GM12878 (cell line): ENCODE data around the gene ZNF146. TPM values are rescaled to one million over a fixed set of nuclear protein-coding genes. Genes with fewer than 3 reads are reported as not detected.
"Not testable (repeated sequence)": the region's sequence is repeated elsewhere in the genome, so short reads cannot be mapped to it uniquely, and the experiment has no call there.

Experiments
- ATAC-seq: fragments of 200-7000 bp; cut with Tn5 transposase; 3 replicates; pipeline ENCODE4 v1.9.1; 2020; ENCODE audit warnings: mild to moderate bottlenecking, moderate library complexity
- BruUV-seq: library from RNA; stranded (reverse); fragments of 400-500 nt; replicated peaks from 2 replicates; lab custom pipeline; 2021; lab: Mats Ljungman, UMichigan
- CTCF ChIA-PET: fragments of 300-600 bp; sonication (Branson Sonifier 250); formaldehyde crosslinking; extraction: SDS; loops from one replicate; lab custom pipeline; 2021; ENCODE audit warnings: inconsistent platforms; lab: Yijun Ruan, JAX
- POLR2A ChIA-PET: fragments of 350-600 bp; formaldehyde crosslinking; extraction: SDS; loops from one replicate; lab custom pipeline; 2021; ENCODE audit warnings: inconsistent platforms; lab: Charles Lee
- RAD21 ChIA-PET: fragments of 300-600 bp; sonication (Branson Sonifier 250); formaldehyde crosslinking; loops from one replicate; lab custom pipeline; 2023; ENCODE audit warnings: antibody characterized with exemption; ENCODE audit not compliant: unreplicated experiment; lab: Charles Lee
- SMC1A ChIA-PET: fragments of 300-600 bp; sonication (Branson Sonifier 250); formaldehyde crosslinking; loops from one replicate; lab custom pipeline; 2023; ENCODE audit not compliant: unreplicated experiment, uncharacterized antibody; lab: Charles Lee
- DNase-seq: peaks from one replicate; pipeline ENCODE4 v3.0.0-alpha.2; 2011; ENCODE audit warnings: low read depth, low spot score
- FAIRE-seq: peaks from 3 replicates; lab custom pipeline; 2011; peaks lifted over from hg19 to GRCh38; lab: Jason Lieb, UNC
- H2AFZ ChIP-seq: 2 replicates; pipeline ENCODE4 v1.6.0; 2011; ENCODE audit warnings: low read depth, low read length, control low read depth; ENCODE audit not compliant: control insufficient read depth
- H3K27ac ChIP-seq: 2 replicates; pipeline ENCODE4 v1.5.1; 2011; ENCODE audit warnings: control low read depth; ENCODE audit not compliant: control insufficient read depth, insufficient read depth
- H3K27me3 ChIP-seq, 2 experiments: replicated peaks in 1 of 2; 2 replicates each; pipeline versions ENCODE4 v1.6.0 to v1.6.1; 2011; ENCODE audit warnings: low read length in 1 of 2; ENCODE audit not compliant: control insufficient read depth in 2 of 2, insufficient read depth in 2 of 2
- H3K36me3 ChIP-seq, 2 experiments: 2 replicates each; pipeline ENCODE4 v1.5.1; 2011; ENCODE audit warnings: low read length in 1 of 2; ENCODE audit not compliant: control insufficient read depth in 2 of 2, insufficient read depth in 2 of 2
- H3K4me1 ChIP-seq: 2 replicates; pipeline ENCODE4 v1.6.1; 2011; ENCODE audit warnings: mild to moderate bottlenecking, low read length, moderate library complexity, mixed read lengths; ENCODE audit not compliant: control insufficient read depth, insufficient read depth
- H3K4me2 ChIP-seq: 2 replicates; pipeline ENCODE4 v1.6.0; 2011; ENCODE audit warnings: control low read depth; ENCODE audit not compliant: control insufficient read depth, insufficient read depth
- H3K4me3 ChIP-seq: fragments of 200-600 bp; sonication (generic); 2 replicates; pipeline ENCODE4 v1.5.1; 2016
- H3K79me2 ChIP-seq: 2 replicates; pipeline ENCODE4 v1.6.0; 2011; ENCODE audit warnings: low read length; ENCODE audit not compliant: control insufficient read depth, insufficient read depth
- H3K9ac ChIP-seq: 2 replicates; pipeline ENCODE4 v1.8.0; 2011; ENCODE audit warnings: low read length, control low read depth, mixed read lengths; ENCODE audit not compliant: control insufficient read depth, insufficient read depth
- H3K9me3 ChIP-seq: replicated peaks from 3 replicates; pipeline ENCODE4 v1.5.1; 2011; ENCODE audit warnings: mild to moderate bottlenecking, low read length; ENCODE audit not compliant: control insufficient read depth, insufficient read depth
- H4K20me1 ChIP-seq: 2 replicates; pipeline ENCODE4 v1.6.0; 2011; ENCODE audit not compliant: control insufficient read depth, insufficient read depth
- CHD2 ChIP-seq: IDR thresholded peaks from 2 replicates; pipeline ENCODE4 v1.6.1; 2011; ENCODE audit warnings: low read depth, low read length, improper control_type of control experiment, borderline replicate concordance
- CREB1 ChIP-seq: IDR thresholded peaks from 2 replicates; pipeline ENCODE4 v1.6.1; 2012; ENCODE audit warnings: low read depth, mild to moderate bottlenecking, inconsistent platforms
- FOXK2 ChIP-seq: fragments of 450-650 bp; IDR thresholded peaks from 2 replicates; pipeline ENCODE4 v1.6.1; 2017; ENCODE audit warnings: mild to moderate bottlenecking, moderate library complexity
- NFIC ChIP-seq: IDR thresholded peaks from 2 replicates; pipeline ENCODE4 v1.6.1; 2012; ENCODE audit warnings: low read depth, mild to moderate bottlenecking, inconsistent platforms, low read length, moderate library complexity
- NR2C1 ChIP-seq: fragments of 450-650 bp; IDR thresholded peaks from 2 replicates; pipeline ENCODE4 v1.6.1; 2017; ENCODE audit warnings: antibody characterized with exemption, mild to moderate bottlenecking, moderate library complexity
- SIN3A ChIP-seq: IDR thresholded peaks from 2 replicates; pipeline ENCODE4 v1.6.1; 2012; ENCODE audit warnings: low read depth, low read length, improper control_type of control experiment
- SUPT20H ChIP-seq: IDR thresholded peaks from 2 replicates; pipeline ENCODE4 v1.6.1; 2011; ENCODE audit warnings: low read depth, mild to moderate bottlenecking, low read length, moderate library complexity, borderline replicate concordance; ENCODE audit not compliant: control insufficient read depth
- WGBS: methylation state at CpG from one replicate; pipeline ENCODE4 v1.1.6; 2016; ENCODE audit warnings: low lambda C conversion rate; ENCODE audit not compliant: insufficient replicate concordance, insufficient coverage; ENCODE audit errors: missing lambda C conversion rate; 5-methylcytosine and 5-hydroxymethylcytosine counted together
- in situ Hi-C: fragments of 300-500 bp; cut with MboI; formaldehyde crosslinking; loops from 9 replicates; pipeline ENCODE4 v1.14.3; 2018; ENCODE audit warnings: mixed read lengths
- intact Hi-C: fragments of 100-400 bp; cut with micrococcal nuclease; formaldehyde crosslinking; loops from one replicate; pipeline ENCODE4 v1.14.2; 2022; ENCODE audit not compliant: unreplicated experiment
- polyA plus RNA-seq, 11 experiments: library from polyadenylated mRNA; depleted of rRNA in 4 of 11; unstranded in 6 of 11; stranded (reverse) in 5 of 11; fragments of >200 nt; fragmentation: Nextera tagmentation in 4 of 11; fragmentation: Illumina TruSeq in 1 of 11; extraction: Ambion mirVana in 4 of 11; extraction: Trizol in 1 of 11; gene quantifications; 1 replicate in 1 of 11; 2 replicates in 10 of 11; pipeline versions ENCODE4 v1.2.1 to v1.2.3, GENCODE V29; 2011 to 2016; ENCODE audit warnings: inconsistent platforms in 2 of 11, missing spikeins in 2 of 11, low read depth in 1 of 11
- total RNA-seq, 4 experiments: library from RNA; depleted of rRNA in 3 of 4; stranded (reverse); fragments of >200 nt in 3 of 4; fragmentation: Illumina TruSeq in 1 of 4; extraction: Trizol in 1 of 4; gene quantifications; 2 replicates each; pipeline versions ENCODE4 v1.2.1 to v1.2.3, GENCODE V29; 2013 to 2021
- TF ChIP-seq, protein P1 (sequence below): IDR thresholded peaks from 2 replicates; pipeline ENCODE4 v1.6.1; 2012; ENCODE audit warnings: mild to moderate bottlenecking, low read depth, low read length
- TF ChIP-seq, protein P2 (sequence below): fragments of 450-650 bp; IDR thresholded peaks from 2 replicates; pipeline ENCODE4 v1.6.1; 2017; ENCODE audit warnings: mild to moderate bottlenecking, moderate library complexity

Gene ZNF146
- total and polyA plus RNA-seq, 10 of the 15 experiments (the other 5 are each of a cell fraction or from before 2014, with no cell fraction given) = 20.0 to 115 (median 71.2) TPM

DNA sequence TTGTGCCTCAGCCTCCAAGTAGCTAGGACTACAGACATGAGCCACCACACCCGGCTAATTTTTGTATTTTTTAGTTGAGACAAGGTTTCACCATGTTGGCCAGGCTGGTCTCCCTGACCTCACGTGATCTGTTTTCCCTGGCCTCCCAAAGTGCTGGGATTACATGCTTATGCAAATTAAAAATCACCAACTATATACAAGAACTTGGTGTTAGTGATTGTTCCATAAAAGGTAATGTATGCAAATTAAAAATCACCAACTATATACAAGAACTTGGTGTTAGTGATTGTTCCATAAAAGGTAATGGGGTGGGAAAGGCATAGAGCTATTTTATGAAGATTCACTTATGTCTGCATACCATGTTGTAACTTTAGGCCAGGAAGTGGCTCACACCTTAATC, 35.8 kb upstream of the ZNF146 start:
- ATAC-seq, H3K27ac ChIP-seq, H4K20me1 ChIP-seq, BruUV-seq, FAIRE-seq, H3K36me3 ChIP-seq, POLR2A ChIA-PET, H3K27me3 ChIP-seq, H3K9ac ChIP-seq, RAD21 ChIA-PET, SMC1A ChIA-PET, DNase-seq, in situ Hi-C loops, H3K79me2 ChIP-seq, H3K4me3 ChIP-seq, H3K4me1 ChIP-seq, H3K9me3 ChIP-seq, intact Hi-C loops, H2AFZ ChIP-seq, H3K4me2 ChIP-seq: not testable (repeated sequence)
- WGBS = 49% methylated on average over 2 of the region's 2 CpGs
- CTCF ChIA-PET = interaction anchor here (1.1 kb wide), 2 partner anchors 17 to 68 kb away, joined by 3 read pairs; partner anchors contain the start of gene OVOL3

DNA sequence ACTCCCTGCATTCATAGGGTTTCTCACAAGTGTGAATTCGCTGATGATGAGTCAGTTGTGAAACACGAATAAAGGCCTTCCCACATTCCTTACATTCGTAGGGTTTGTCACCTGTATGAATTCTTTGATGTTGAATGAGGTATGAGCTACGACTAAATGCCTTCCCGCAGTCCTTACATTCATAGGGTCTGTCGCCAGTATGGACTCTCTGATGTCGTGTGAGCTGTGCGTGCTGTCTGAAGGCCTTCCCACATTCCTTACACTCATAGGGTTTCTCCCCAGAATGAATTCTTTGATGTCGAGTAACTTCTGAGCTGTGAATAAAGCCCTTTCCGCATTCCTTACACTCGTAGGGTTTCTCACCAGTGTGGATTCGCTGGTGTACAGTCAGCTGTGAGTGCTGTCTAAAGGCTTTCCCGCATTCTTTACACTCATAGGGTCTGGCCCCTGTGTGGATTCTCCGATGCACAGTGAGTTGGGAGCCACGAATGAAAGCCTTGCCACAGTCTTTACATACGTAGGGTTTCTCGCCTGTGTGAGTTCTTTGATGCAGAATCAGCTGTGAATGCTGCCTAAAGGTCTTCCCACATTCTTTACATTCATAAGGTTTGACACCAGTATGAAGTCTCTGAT, 32.2 kb upstream of the ZNF146 start:
- no peak for ATAC-seq
- Histone ChIP-seq H3K27ac (no peak overlapping the region), H3K9ac (no peak overlapping the region), H3K27me3 (no peaks in the 10 kb centered on the region), H3K4me1 (no peaks in the 10 kb centered on the region), H3K4me2 (no peak overlapping the region), H3K9me3 (no peaks in the 10 kb centered on the region), H2AFZ (no peak overlapping the region), H3K4me3 (no peak overlapping the region), H3K36me3 (peaks cover 0 to 3% of the 10 kb centered on the region in 2 experiments; a peak in 1 of 4 replicates), H4K20me1 (no peaks in the 10 kb centered on the region), H3K79me2 (no peaks in the 10 kb centered on the region)
- ChIA-PET SMC1A (no interaction called here), RAD21 (no interaction called here), CTCF (no interaction called here), POLR2A (no interaction called here)
- in situ Hi-C loops = no loop called here
- BruUV-seq = no TSS peak
- intact Hi-C loops = no loop called here
- FAIRE-seq = no peak
- no peak for DNase-seq
- WGBS = 92% methylated on average over 17 of the region's 17 CpGs
- TF ChIP-seq NFIC (no peak), CREB1 (no peak), FOXK2 (no peak), SIN3A (no peak), SUPT20H (no peak), NR2C1 (no peak), CHD2 (no peak)
- TF ChIP-seq, protein P1, sequence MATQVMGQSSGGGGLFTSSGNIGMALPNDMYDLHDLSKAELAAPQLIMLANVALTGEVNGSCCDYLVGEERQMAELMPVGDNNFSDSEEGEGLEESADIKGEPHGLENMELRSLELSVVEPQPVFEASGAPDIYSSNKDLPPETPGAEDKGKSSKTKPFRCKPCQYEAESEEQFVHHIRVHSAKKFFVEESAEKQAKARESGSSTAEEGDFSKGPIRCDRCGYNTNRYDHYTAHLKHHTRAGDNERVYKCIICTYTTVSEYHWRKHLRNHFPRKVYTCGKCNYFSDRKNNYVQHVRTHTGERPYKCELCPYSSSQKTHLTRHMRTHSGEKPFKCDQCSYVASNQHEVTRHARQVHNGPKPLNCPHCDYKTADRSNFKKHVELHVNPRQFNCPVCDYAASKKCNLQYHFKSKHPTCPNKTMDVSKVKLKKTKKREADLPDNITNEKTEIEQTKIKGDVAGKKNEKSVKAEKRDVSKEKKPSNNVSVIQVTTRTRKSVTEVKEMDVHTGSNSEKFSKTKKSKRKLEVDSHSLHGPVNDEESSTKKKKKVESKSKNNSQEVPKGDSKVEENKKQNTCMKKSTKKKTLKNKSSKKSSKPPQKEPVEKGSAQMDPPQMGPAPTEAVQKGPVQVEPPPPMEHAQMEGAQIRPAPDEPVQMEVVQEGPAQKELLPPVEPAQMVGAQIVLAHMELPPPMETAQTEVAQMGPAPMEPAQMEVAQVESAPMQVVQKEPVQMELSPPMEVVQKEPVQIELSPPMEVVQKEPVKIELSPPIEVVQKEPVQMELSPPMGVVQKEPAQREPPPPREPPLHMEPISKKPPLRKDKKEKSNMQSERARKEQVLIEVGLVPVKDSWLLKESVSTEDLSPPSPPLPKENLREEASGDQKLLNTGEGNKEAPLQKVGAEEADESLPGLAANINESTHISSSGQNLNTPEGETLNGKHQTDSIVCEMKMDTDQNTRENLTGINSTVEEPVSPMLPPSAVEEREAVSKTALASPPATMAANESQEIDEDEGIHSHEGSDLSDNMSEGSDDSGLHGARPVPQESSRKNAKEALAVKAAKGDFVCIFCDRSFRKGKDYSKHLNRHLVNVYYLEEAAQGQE = no peak
- TF ChIP-seq, protein P2, sequence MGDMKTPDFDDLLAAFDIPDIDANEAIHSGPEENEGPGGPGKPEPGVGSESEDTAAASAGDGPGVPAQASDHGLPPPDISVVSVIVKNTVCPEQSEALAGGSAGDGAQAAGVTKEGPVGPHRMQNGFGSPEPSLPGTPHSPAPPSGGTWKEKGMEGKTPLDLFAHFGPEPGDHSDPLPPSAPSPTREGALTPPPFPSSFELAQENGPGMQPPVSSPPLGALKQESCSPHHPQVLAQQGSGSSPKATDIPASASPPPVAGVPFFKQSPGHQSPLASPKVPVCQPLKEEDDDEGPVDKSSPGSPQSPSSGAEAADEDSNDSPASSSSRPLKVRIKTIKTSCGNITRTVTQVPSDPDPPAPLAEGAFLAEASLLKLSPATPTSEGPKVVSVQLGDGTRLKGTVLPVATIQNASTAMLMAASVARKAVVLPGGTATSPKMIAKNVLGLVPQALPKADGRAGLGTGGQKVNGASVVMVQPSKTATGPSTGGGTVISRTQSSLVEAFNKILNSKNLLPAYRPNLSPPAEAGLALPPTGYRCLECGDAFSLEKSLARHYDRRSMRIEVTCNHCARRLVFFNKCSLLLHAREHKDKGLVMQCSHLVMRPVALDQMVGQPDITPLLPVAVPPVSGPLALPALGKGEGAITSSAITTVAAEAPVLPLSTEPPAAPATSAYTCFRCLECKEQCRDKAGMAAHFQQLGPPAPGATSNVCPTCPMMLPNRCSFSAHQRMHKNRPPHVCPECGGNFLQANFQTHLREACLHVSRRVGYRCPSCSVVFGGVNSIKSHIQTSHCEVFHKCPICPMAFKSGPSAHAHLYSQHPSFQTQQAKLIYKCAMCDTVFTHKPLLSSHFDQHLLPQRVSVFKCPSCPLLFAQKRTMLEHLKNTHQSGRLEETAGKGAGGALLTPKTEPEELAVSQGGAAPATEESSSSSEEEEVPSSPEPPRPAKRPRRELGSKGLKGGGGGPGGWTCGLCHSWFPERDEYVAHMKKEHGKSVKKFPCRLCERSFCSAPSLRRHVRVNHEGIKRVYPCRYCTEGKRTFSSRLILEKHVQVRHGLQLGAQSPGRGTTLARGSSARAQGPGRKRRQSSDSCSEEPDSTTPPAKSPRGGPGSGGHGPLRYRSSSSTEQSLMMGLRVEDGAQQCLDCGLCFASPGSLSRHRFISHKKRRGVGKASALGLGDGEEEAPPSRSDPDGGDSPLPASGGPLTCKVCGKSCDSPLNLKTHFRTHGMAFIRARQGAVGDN = peak; percentile 94
